HCT116 (cell line): ENCODE results near the gene KCTD1. TPM values are rescaled to one million over a fixed set of nuclear protein-coding genes. Genes with fewer than 3 reads are reported as not detected.

Experiments used
- ATAC-seq: fragments of 200-7000 bp; cut with Tn5 transposase; 2 replicates; pipeline ENCODE4 v1.9.1; 2020; ENCODE audit warnings: mild to moderate bottlenecking, moderate library complexity
- BruUV-seq: library from RNA; stranded (reverse); fragments of 400-500 nt; replicated peaks from 2 replicates; lab custom pipeline; 2021; lab: Mats Ljungman, UMichigan
- CTCF ChIA-PET: fragments of 300-600 bp; sonication (Branson Sonifier 250); formaldehyde crosslinking; loops from one replicate; lab custom pipeline; 2021; ENCODE audit warnings: antibody characterized with exemption; lab: Charles Lee
- POLR2A ChIA-PET: fragments of 300-600, 350-600 bp; sonication (Branson Sonifier 250); formaldehyde crosslinking; loops from one replicate; lab custom pipeline; 2021; ENCODE audit warnings: antibody characterized with exemption; lab: Charles Lee
- RAD21 ChIA-PET, 2 experiments: fragments of 300-600 bp; sonication (Branson Sonifier 250); formaldehyde crosslinking; loops; one replicate each; lab custom pipeline; 2023; ENCODE audit warnings: low total read pairs in 2 of 2; ENCODE audit not compliant: uncharacterized antibody in 2 of 2, unreplicated experiment in 2 of 2, low non-redundant PET in 1 of 2; lab: Charles Lee
- DNase-seq: peaks from one replicate; pipeline ENCODE4 v3.0.0-alpha.2; 2010; ENCODE audit warnings: low read depth, low spot score
- H2AFZ ChIP-seq: fragments of 200-600 bp; shearing (Covaris generic), sonication (generic); 2 replicates; pipeline ENCODE4 v1.6.1; 2017; ENCODE audit warnings: low read depth, mixed run types, mixed read lengths, antibody characterized with exemption, low read length; ENCODE audit not compliant: poor library complexity, severe bottlenecking
- H3K27ac ChIP-seq: 2 replicates; pipeline ENCODE4 v1.5.1; 2012; ENCODE audit warnings: low read depth, low read length
- H3K27me3 ChIP-seq: fragments of 200-600 bp; sonication (generic); 2 replicates; pipeline ENCODE4 v1.6.1; 2016; ENCODE audit warnings: mixed run types, low read length, mixed read lengths; ENCODE audit not compliant: insufficient read depth
- H3K36me3 ChIP-seq, 2 experiments: fragments of 200-500 bp in 1 of 2; fragments of 200-600 bp in 1 of 2; sonication (Bioruptor generic) in 1 of 2; sonication (generic) in 1 of 2; 2 replicates each; pipeline versions ENCODE4 v1.5.1 to v1.6.1; 2014 to 2016; ENCODE audit warnings: low read length in 2 of 2, inconsistent platforms in 1 of 2, mixed read lengths in 1 of 2, mixed run types in 1 of 2; ENCODE audit not compliant: insufficient read depth in 2 of 2, control insufficient read depth in 1 of 2
- H3K4me1 ChIP-seq, 2 experiments: fragments of 200-600 bp in 1 of 2; sonication (generic) in 1 of 2; 2 replicates each; pipeline versions ENCODE4 v1.5.1 to v1.6.1; 2012 to 2017; ENCODE audit warnings: low read length in 2 of 2, inconsistent platforms in 1 of 2, mild to moderate bottlenecking in 1 of 2, mixed read lengths in 1 of 2, mixed run types in 1 of 2, moderate library complexity in 1 of 2; ENCODE audit not compliant: insufficient read depth in 2 of 2, control insufficient read depth in 1 of 2
- H3K4me2 ChIP-seq: fragments of 200-600 bp; sonication (generic); 2 replicates; pipeline ENCODE4 v1.6.1; 2017; ENCODE audit warnings: mixed run types, low read length, mixed read lengths
- H3K4me3 ChIP-seq, 2 experiments: fragments of 200-600 bp in 1 of 2; sonication (generic) in 1 of 2; replicated peaks in 1 of 2; 2 replicates each; pipeline ENCODE4 v1.5.1; 2011 to 2016; ENCODE audit warnings: low read length in 2 of 2, control low read depth in 1 of 2, low read depth in 1 of 2, mild to moderate bottlenecking in 1 of 2, mixed read lengths in 1 of 2, mixed run types in 1 of 2
- H3K79me2 ChIP-seq: fragments of 200-600 bp; sonication (generic); 2 replicates; pipeline ENCODE4 v1.6.1; 2017; ENCODE audit warnings: mild to moderate bottlenecking, mixed run types, low read length, moderate library complexity, mixed read lengths; ENCODE audit not compliant: insufficient read depth
- H3K9ac ChIP-seq: fragments of 200-600 bp; sonication (generic); 2 replicates; pipeline ENCODE4 v1.6.1; 2016; ENCODE audit warnings: low read length, mixed read lengths
- H3K9me2 ChIP-seq: fragments of 200-600 bp; sonication (generic), shearing (Covaris generic); 2 replicates; pipeline ENCODE4 v1.6.1; 2017; ENCODE audit warnings: mixed run types, mild to moderate bottlenecking, moderate library complexity; ENCODE audit not compliant: insufficient read depth
- H3K9me3 ChIP-seq, 2 experiments: fragments of 200-500 bp in 1 of 2; fragments of 200-600 bp in 1 of 2; sonication (Bioruptor generic) in 1 of 2; sonication (generic) in 1 of 2; 2 replicates each; pipeline ENCODE4 v1.6.1; 2014 to 2017; ENCODE audit warnings: low read length in 2 of 2, mixed read lengths in 2 of 2, inconsistent platforms in 1 of 2, low read depth in 1 of 2, mild to moderate bottlenecking in 1 of 2, mixed run types in 1 of 2, moderate library complexity in 1 of 2; ENCODE audit not compliant: control insufficient read depth in 1 of 2, insufficient read depth in 1 of 2
- H4K20me1 ChIP-seq: fragments of 200-600 bp; sonication (generic), shearing (Covaris generic); 2 replicates; pipeline ENCODE4 v1.6.1; 2017; ENCODE audit warnings: mixed run types, mild to moderate bottlenecking, moderate library complexity; ENCODE audit not compliant: insufficient read depth
- CBX3 ChIP-seq: IDR thresholded peaks from 2 replicates; pipeline ENCODE4 v1.6.1; 2012; ENCODE audit warnings: low read depth
- EZH2phosphoT487 ChIP-seq: fragments of 200-600 bp; IDR thresholded peaks from 2 replicates; pipeline ENCODE4 v1.6.1; 2018; ENCODE audit warnings: antibody characterized with exemption, borderline replicate concordance
- JUND ChIP-seq: IDR thresholded peaks from 2 replicates; pipeline ENCODE4 v1.6.1; 2012
- POLR2A ChIP-seq: IDR thresholded peaks from 2 replicates; pipeline ENCODE4 v1.7.0; 2011; ENCODE audit warnings: borderline replicate concordance; ENCODE audit not compliant: insufficient read depth, insufficient read length; ENCODE audit errors: extremely low read depth
- YY1 ChIP-seq: IDR thresholded peaks from 2 replicates; pipeline ENCODE4 v1.6.1; 2011; ENCODE audit warnings: low read length, low read depth, moderate library complexity, mild to moderate bottlenecking; ENCODE audit not compliant: insufficient replicate concordance; ENCODE audit errors: extremely low read depth
- ZFX ChIP-seq: fragments of 450-650 bp; IDR thresholded peaks from 2 replicates; pipeline ENCODE4 v1.6.1; 2017
- ZNF274 ChIP-seq: fragments of 200-500 bp; sonication (Bioruptor generic); IDR thresholded peaks from 2 replicates; pipeline ENCODE4 v1.6.1; 2014; ENCODE audit warnings: mild to moderate bottlenecking, low read depth, low read length, inconsistent platforms
- intact Hi-C: fragments of 100-400 bp; cut with micrococcal nuclease; formaldehyde crosslinking; loops from 2 replicates; pipeline ENCODE4 v1.10.0; 2022
- total RNA-seq: library from RNA; stranded (reverse); gene quantifications from one replicate; pipeline ENCODE4 v1.2.1, GENCODE V29; 2021; ENCODE audit not compliant: unreplicated experiment
- TF ChIP-seq, protein P1 (sequence below): IDR thresholded peaks from 2 replicates; pipeline ENCODE4 v1.6.1; 2012
- TF ChIP-seq, protein P2 (sequence below), 3 experiments: fragments of 200-600 bp in 1 of 3; sonication (generic) in 1 of 3; IDR thresholded peaks in 2 of 3; conservative IDR thresholded peaks in 1 of 3; 2 replicates each; pipeline ENCODE4 v1.5.1; 2012 to 2017; ENCODE audit warnings: low read depth in 2 of 3, low read length in 2 of 3, antibody characterized with exemption in 1 of 3, borderline replicate concordance in 1 of 3, control low read depth in 1 of 3, mild to moderate bottlenecking in 1 of 3, mixed read lengths in 1 of 3, mixed run types in 1 of 3, moderate library complexity in 1 of 3; ENCODE audit not compliant: insufficient read depth in 1 of 3

The KCTD1 gene
- total RNA-seq, 1 experiment from 2014 or later: 16.8 TPM

DNA sequence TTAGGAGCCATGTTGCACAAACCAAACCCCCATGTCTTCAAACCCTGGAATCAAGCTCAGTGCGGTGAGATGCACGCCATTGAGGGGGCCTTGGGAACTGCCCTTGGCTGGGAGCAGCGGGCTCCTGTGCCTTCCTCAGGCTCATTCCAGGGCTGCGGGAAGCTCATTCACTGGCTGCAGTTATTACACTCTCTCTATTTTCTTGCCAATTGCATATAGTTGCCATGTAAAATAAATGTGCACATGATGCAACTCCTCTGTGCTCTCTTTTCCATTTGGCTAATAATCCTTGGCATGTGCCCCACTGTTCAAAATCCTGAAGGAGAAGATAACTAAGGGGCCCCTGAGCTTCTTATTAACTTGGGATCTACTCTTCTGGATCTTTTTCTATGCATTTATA, 74.7 kb downstream of the KCTD1 start:
- Histone ChIP-seq H2AFZ (no peak overlapping the region), H3K4me2 (no peak overlapping the region), H3K4me3 (no peak overlapping the region), H3K4me1 (peaks cover 33 to 61% of the 10 kb centered on the region in 2 experiments), H3K36me3 (no peaks in the 10 kb centered on the region), H4K20me1 (no peaks in the 10 kb centered on the region), H3K27me3 (no peaks in the 10 kb centered on the region), H3K79me2 (no peaks in the 10 kb centered on the region), H3K9me3 (no peaks in the 10 kb centered on the region)
- ATAC-seq: no peak
- ChIA-PET POLR2A (no interaction called here), CTCF (no interaction called here)
- no peak for DNase-seq
- TF ChIP-seq EZH2phosphoT487 (no peak), POLR2A (no peak), ZNF274 (no peak), YY1 (no peak), JUND (no peak), CBX3 (no peak), ZFX (no peak)
- TF ChIP-seq, protein P1, sequence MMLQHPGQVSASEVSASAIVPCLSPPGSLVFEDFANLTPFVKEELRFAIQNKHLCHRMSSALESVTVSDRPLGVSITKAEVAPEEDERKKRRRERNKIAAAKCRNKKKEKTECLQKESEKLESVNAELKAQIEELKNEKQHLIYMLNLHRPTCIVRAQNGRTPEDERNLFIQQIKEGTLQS: no peak
- TF ChIP-seq, protein P2, sequence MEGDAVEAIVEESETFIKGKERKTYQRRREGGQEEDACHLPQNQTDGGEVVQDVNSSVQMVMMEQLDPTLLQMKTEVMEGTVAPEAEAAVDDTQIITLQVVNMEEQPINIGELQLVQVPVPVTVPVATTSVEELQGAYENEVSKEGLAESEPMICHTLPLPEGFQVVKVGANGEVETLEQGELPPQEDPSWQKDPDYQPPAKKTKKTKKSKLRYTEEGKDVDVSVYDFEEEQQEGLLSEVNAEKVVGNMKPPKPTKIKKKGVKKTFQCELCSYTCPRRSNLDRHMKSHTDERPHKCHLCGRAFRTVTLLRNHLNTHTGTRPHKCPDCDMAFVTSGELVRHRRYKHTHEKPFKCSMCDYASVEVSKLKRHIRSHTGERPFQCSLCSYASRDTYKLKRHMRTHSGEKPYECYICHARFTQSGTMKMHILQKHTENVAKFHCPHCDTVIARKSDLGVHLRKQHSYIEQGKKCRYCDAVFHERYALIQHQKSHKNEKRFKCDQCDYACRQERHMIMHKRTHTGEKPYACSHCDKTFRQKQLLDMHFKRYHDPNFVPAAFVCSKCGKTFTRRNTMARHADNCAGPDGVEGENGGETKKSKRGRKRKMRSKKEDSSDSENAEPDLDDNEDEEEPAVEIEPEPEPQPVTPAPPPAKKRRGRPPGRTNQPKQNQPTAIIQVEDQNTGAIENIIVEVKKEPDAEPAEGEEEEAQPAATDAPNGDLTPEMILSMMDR (IDR thresholded peaks at IDR 0.05 in 2 of 3, conservative IDR thresholded peaks at IDR 0.05 in 1 of 3; ENCODE audit: borderline replicate concordance in 1 of 3, insufficient read depth in 1 of 3, low read depth in 2 of 3, low read length in 2 of 3): no peak
- TF ChIP-seq, all 23 proteins: peak for 0
- RAD21 ChIA-PET: no interaction called here
- no TSS peak for BruUV-seq
- no peak overlapping the region for H3K9ac ChIP-seq
- intact Hi-C loops: no loop called here
- H3K27ac ChIP-seq: no peak overlapping the region
- H3K9me2 ChIP-seq: no peaks in the 10 kb centered on the region
